Lower lobe of right lung (tissue), 2 donors: ENCODE results near the gene ANKLE2. TPM values are rescaled to one million over a fixed set of nuclear protein-coding genes. Genes with fewer than 3 reads are reported as not detected.

ENCODE experiments used
- ATAC-seq, 2 donors: fragments of 200-7000 bp; cut with Tn5 transposase; one replicate each; pipeline ENCODE4 v1.9.1; 2020 to 2022; ENCODE audit warnings: mild to moderate bottlenecking in 2 of 2, moderate library complexity in 2 of 2
- DNase-seq: peaks from one replicate; pipeline ENCODE4 v3.0.0-alpha.2; 2020
- H3K27ac ChIP-seq: fragments of 200-600 bp; one replicate; pipeline ENCODE4 v1.8.0; 2022
- H3K27me3 ChIP-seq: fragments of 200-600 bp; one replicate; pipeline ENCODE4 v1.8.0; 2022; ENCODE audit warnings: low read depth
- H3K36me3 ChIP-seq: fragments of 200-600 bp; one replicate; pipeline ENCODE4 v1.8.0; 2022; ENCODE audit warnings: mild to moderate bottlenecking
- H3K4me1 ChIP-seq: fragments of 200-600 bp; one replicate; pipeline ENCODE4 v1.8.0; 2022
- H3K4me3 ChIP-seq: fragments of 200-600 bp; one replicate; pipeline ENCODE4 v1.8.0; 2022; ENCODE audit warnings: mild to moderate bottlenecking
- H3K9me3 ChIP-seq: fragments of 200-600 bp; one replicate; pipeline ENCODE4 v1.8.0; 2022
- intact Hi-C: fragments of 100-400 bp; cut with DNase I; formaldehyde crosslinking; loops from one replicate; pipeline ENCODE4 v1.11.0; 2022
- total RNA-seq: library from RNA; stranded (reverse); fragmentation: NEBNext Ultra II Directional; extraction: Animal tissue kit (Norgen Biotek cat#: 25700); gene quantifications from one replicate; pipeline ENCODE4 v1.2.1, GENCODE V29; 2021
- TF ChIP-seq, protein P1 (sequence below): fragments of 200-600 bp; IDR thresholded peaks from one replicate; pipeline ENCODE4 v1.8.0; 2022; ENCODE audit warnings: antibody characterized with exemption, mild to moderate bottlenecking
- donor health status: DM: no; HTN: yes; CAD: no; lungs with severe emphysema.

The ANKLE2 gene
- total RNA-seq, 1 donor from 2014 or later: 49.6 TPM

- intact Hi-C loops: no loop called here
- TF ChIP-seq, protein P1, sequence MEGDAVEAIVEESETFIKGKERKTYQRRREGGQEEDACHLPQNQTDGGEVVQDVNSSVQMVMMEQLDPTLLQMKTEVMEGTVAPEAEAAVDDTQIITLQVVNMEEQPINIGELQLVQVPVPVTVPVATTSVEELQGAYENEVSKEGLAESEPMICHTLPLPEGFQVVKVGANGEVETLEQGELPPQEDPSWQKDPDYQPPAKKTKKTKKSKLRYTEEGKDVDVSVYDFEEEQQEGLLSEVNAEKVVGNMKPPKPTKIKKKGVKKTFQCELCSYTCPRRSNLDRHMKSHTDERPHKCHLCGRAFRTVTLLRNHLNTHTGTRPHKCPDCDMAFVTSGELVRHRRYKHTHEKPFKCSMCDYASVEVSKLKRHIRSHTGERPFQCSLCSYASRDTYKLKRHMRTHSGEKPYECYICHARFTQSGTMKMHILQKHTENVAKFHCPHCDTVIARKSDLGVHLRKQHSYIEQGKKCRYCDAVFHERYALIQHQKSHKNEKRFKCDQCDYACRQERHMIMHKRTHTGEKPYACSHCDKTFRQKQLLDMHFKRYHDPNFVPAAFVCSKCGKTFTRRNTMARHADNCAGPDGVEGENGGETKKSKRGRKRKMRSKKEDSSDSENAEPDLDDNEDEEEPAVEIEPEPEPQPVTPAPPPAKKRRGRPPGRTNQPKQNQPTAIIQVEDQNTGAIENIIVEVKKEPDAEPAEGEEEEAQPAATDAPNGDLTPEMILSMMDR: no peak
- Histone ChIP-seq H3K4me3 (no peak overlapping the region), H3K4me1 (peaks cover 33% of the 10 kb centered on the region), H3K9me3 (no peaks in the 10 kb centered on the region), H3K27ac (peak overlapping the region; percentile 6), H3K36me3 (peaks cover 71% of the 10 kb centered on the region), H3K27me3 (no peaks in the 10 kb centered on the region)
- no peak for ATAC-seq
- DNase-seq: no peak
Observed at GRCh38 chr12:132773077-132773955, 11.7 kb upstream of the ANKLE2 start.

DNA sequence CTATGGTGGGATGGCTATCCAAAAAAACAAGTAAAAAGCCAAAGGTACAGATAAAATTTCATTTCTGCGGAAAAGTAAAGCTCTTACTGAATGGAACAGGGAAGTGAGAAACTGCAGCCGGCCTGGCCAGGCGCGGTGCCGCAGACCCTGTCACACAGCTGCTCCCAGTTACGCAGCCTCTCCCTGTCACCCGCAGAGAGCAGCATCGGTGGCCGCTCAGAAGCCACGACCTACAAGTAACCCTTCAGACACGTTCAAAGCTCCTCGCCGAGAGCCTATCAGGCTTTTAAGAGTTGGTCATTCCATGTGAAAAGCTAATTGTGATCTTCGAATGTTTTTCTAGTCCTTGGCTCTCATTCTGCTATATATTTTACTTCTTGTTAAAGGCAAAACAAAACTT, 11.0 kb upstream of the ANKLE2 start:
- Histone ChIP-seq H3K4me1 (peaks cover 36% of the 10 kb centered on the region), H3K4me3 (no peak overlapping the region), H3K27ac (peak overlapping the region; percentile 6), H3K9me3 (no peaks in the 10 kb centered on the region), H3K36me3 (peaks cover 64% of the 10 kb centered on the region), H3K27me3 (no peaks in the 10 kb centered on the region)
- no peak for ATAC-seq
- intact Hi-C loops: no loop called here
- TF ChIP-seq, protein P1: no peak
- no peak for DNase-seq

DNA sequence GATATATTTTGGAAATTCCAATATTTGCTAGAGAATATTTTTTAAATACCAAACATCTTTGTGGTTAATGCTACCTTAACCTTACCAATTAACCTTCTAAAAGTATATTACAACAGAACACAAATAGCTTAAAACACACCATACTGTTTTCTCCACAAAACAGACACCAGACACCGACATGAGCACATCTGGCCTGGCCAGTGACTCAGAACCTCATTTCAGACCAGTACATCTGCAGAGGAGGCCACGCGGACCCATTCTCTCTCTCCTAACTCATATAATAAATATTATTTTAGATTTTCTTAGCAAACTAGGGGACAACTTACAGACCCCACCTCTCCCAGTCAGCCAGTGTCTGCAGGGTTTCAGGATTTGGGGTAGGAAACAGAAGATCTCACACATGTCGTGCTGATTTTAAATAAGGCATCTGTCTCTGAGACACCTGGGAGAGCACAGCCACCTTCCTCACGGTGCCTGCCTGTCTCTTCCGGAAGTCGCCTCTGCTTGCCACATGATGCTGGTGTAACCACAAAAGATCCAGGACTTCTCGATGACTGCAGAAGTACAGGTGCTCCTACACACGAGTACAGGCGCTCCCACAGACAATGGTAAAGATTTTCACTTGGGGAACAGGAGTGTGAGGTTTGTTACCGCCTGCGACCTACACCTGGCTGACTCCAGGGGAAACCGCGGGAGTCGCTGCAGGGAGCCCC, 9.7 kb upstream of the ANKLE2 start:
- Histone ChIP-seq H3K9me3 (no peaks in the 10 kb centered on the region), H3K27ac (peak overlapping the region; percentile 31), H3K27me3 (no peaks in the 10 kb centered on the region), H3K4me3 (no peak overlapping the region), H3K36me3 (peaks cover 51% of the 10 kb centered on the region), H3K4me1 (peaks cover 44% of the 10 kb centered on the region)
- ATAC-seq (no peak), DNase-seq (no peak)
- TF ChIP-seq, protein P1: no peak
- intact Hi-C loops: no loop called here

- TF ChIP-seq, protein P1: no peak
- Histone ChIP-seq H3K27me3 (no peaks in the 10 kb centered on the region), H3K9me3 (no peaks in the 10 kb centered on the region), H3K27ac (peak overlapping the region; percentile 57), H3K36me3 (peaks cover 5% of the 10 kb centered on the region), H3K4me3 (no peak overlapping the region), H3K4me1 (peaks cover 54% of the 10 kb centered on the region)
- intact Hi-C loops: no loop called here
- peak; percentile 3 to 24 for ATAC-seq
- peak; percentile 66 for DNase-seq
Observed at GRCh38 chr12:132766380-132767085, 4.9 kb upstream of the ANKLE2 start.

- Histone ChIP-seq H3K36me3 (no peaks in the 10 kb centered on the region), H3K4me3 (no peak overlapping the region), H3K4me1 (peaks cover 54% of the 10 kb centered on the region), H3K27ac (no peak overlapping the region), H3K9me3 (no peaks in the 10 kb centered on the region), H3K27me3 (no peaks in the 10 kb centered on the region)
- ATAC-seq: no peak
- intact Hi-C loops: no loop called here
- DNase-seq: no peak
- TF ChIP-seq, protein P1: no peak
Observed at GRCh38 chr12:132765361-132765760, 3.7 kb upstream of the ANKLE2 start.
